IMR-90 (cell line): ENCODE results near the gene LINGO1. TPM values are rescaled to one million over a fixed set of nuclear protein-coding genes. Genes with fewer than 3 reads are reported as not detected.

Experiments used
- ATAC-seq: fragments of 200-7000 bp; cut with Tn5 transposase; 2 replicates; pipeline ENCODE4 v1.9.1; 2020; ENCODE audit warnings: low read depth, mild to moderate bottlenecking, moderate library complexity
- BruUV-seq: library from RNA; stranded (reverse); fragments of 400-500 nt; replicated peaks from 2 replicates; lab custom pipeline; 2021; lab: Mats Ljungman, UMichigan
- CTCF ChIA-PET: fragments of 300-600 bp; formaldehyde crosslinking; extraction: SDS; loops from one replicate; lab custom pipeline; 2021; ENCODE audit warnings: antibody characterized with exemption; lab: Yijun Ruan, JAX
- POLR2A ChIA-PET: fragments of 300-600 bp; sonication (Branson Sonifier 250); formaldehyde crosslinking; loops from one replicate; lab custom pipeline; 2022; ENCODE audit warnings: antibody characterized with exemption; ENCODE audit not compliant: unreplicated experiment; lab: Charles Lee
- DNase-seq: peaks from one replicate; pipeline ENCODE4 v3.0.0; 2013
- H2AFZ ChIP-seq: replicated peaks from 2 replicates; pipeline ENCODE3; 2013; ENCODE audit warnings: low read length, mild to moderate bottlenecking; ENCODE audit not compliant: poor library complexity
- H2AK5ac ChIP-seq: 2 replicates; pipeline ENCODE4 v1.6.1; 2013; ENCODE audit warnings: low read depth, low read length, inconsistent platforms
- H2AK9ac ChIP-seq: replicated peaks from 2 replicates; pipeline ENCODE3; 2013; ENCODE audit warnings: mild to moderate bottlenecking, low read depth, low read length, moderate library complexity; ENCODE audit not compliant: poor library complexity
- H2BK120ac ChIP-seq: 2 replicates; pipeline ENCODE4 v1.6.1; 2013; ENCODE audit warnings: low read depth, low read length, inconsistent platforms
- H2BK15ac ChIP-seq: 3 replicates; pipeline ENCODE4 v1.6.1; 2013; ENCODE audit warnings: low read depth, low read length, inconsistent platforms
- H2BK20ac ChIP-seq: 2 replicates; pipeline ENCODE4 v1.6.1; 2013; ENCODE audit warnings: low read depth, mild to moderate bottlenecking, inconsistent platforms, low read length, moderate library complexity
- H2BK5ac ChIP-seq: 2 replicates; pipeline ENCODE4 v1.6.1; 2013; ENCODE audit warnings: mild to moderate bottlenecking, low read depth, low read length, inconsistent platforms; ENCODE audit not compliant: poor library complexity, severe bottlenecking
- H3K14ac ChIP-seq: replicated peaks from 2 replicates; pipeline ENCODE4 v1.6.1; 2013; ENCODE audit warnings: low read depth, low read length, inconsistent platforms
- H3K18ac ChIP-seq: 2 replicates; pipeline ENCODE4 v1.6.1; 2013; ENCODE audit warnings: low read depth, low read length, control low read depth
- H3K23ac ChIP-seq: 2 replicates; pipeline ENCODE4 v1.6.1; 2013; ENCODE audit warnings: low read depth, low read length, inconsistent platforms
- H3K27ac ChIP-seq: 2 replicates; pipeline ENCODE4 v1.5.1; 2013; ENCODE audit warnings: mild to moderate bottlenecking, control low read depth, low read length; ENCODE audit not compliant: insufficient read depth
- H3K27me3 ChIP-seq: 2 replicates; pipeline ENCODE4 v1.6.1; 2013; ENCODE audit warnings: low read length; ENCODE audit not compliant: control insufficient read depth, insufficient read depth
- H3K36me3 ChIP-seq: 2 replicates; pipeline ENCODE4 v1.6.1; 2013; ENCODE audit warnings: low read length, mixed read lengths; ENCODE audit not compliant: control insufficient read depth, insufficient read depth
- H3K4ac ChIP-seq: 2 replicates; pipeline ENCODE4 v1.6.1; 2013; ENCODE audit warnings: low read depth, low read length, inconsistent platforms
- H3K4me1 ChIP-seq: 2 replicates; pipeline ENCODE4 v1.6.1; 2013; ENCODE audit warnings: low read length, mixed read lengths; ENCODE audit not compliant: control insufficient read depth, insufficient read depth
- H3K4me2 ChIP-seq: 2 replicates; pipeline ENCODE4 v1.6.1; 2013; ENCODE audit warnings: low read depth, mild to moderate bottlenecking, control low read depth, low read length, moderate library complexity
- H3K4me3 ChIP-seq: 2 replicates; pipeline ENCODE4 v1.5.1; 2013; ENCODE audit warnings: low read depth, mild to moderate bottlenecking, control low read depth, low read length, moderate library complexity; ENCODE audit not compliant: insufficient read depth
- H3K56ac ChIP-seq: 2 replicates; pipeline ENCODE4 v1.6.1; 2013; ENCODE audit warnings: low read length, inconsistent platforms; ENCODE audit not compliant: insufficient read depth; ENCODE audit errors: extremely low read depth
- H3K79me1 ChIP-seq, 2 experiments: 2 replicates each; pipeline ENCODE4 v1.6.1; 2013; ENCODE audit warnings: low read length in 2 of 2, inconsistent platforms in 1 of 2, low read depth in 1 of 2
- H3K9ac ChIP-seq: 2 replicates; pipeline ENCODE4 v1.6.1; 2013; ENCODE audit warnings: low read depth, low read length, control low read depth
- H3K9me1 ChIP-seq: 2 replicates; pipeline ENCODE4 v1.6.1; 2013; ENCODE audit warnings: low read length, inconsistent platforms; ENCODE audit not compliant: insufficient read depth
- H3K9me3 ChIP-seq: 2 replicates; pipeline ENCODE4 v1.6.1; 2013; ENCODE audit warnings: low read length; ENCODE audit not compliant: control insufficient read depth, insufficient read depth
- H4K20me1 ChIP-seq: 2 replicates; pipeline ENCODE4 v1.6.1; 2013; ENCODE audit warnings: low read length, inconsistent platforms; ENCODE audit not compliant: insufficient read depth
- H4K5ac ChIP-seq: 2 replicates; pipeline ENCODE4 v1.6.1; 2013; ENCODE audit warnings: mild to moderate bottlenecking, low read depth, low read length, control low read depth
- H4K8ac ChIP-seq, 2 experiments: 2 replicates each; pipeline ENCODE4 v1.6.1; 2013; ENCODE audit warnings: low read depth in 2 of 2, low read length in 2 of 2, control low read depth in 1 of 2, inconsistent platforms in 1 of 2
- H4K91ac ChIP-seq: 2 replicates; pipeline ENCODE4 v1.6.1; 2013; ENCODE audit warnings: low read depth, low read length, inconsistent platforms; ENCODE audit not compliant: insufficient read depth
- BHLHE40 ChIP-seq: fragments of 150-350 bp; IDR thresholded peaks from 2 replicates; pipeline ENCODE4 v1.6.1; 2016; ENCODE audit warnings: mild to moderate bottlenecking, low read depth, low read length
- CEBPB ChIP-seq: IDR thresholded peaks from 2 replicates; pipeline ENCODE4 v1.6.1; 2012; ENCODE audit warnings: low read depth, low read length, improper control_type of control experiment
- CHD1 ChIP-seq: IDR thresholded peaks from 2 replicates; pipeline ENCODE4 v1.6.1; 2012; ENCODE audit warnings: low read depth, low read length, improper control_type of control experiment
- CTCF ChIP-seq: conservative IDR thresholded peaks from 2 replicates; pipeline ENCODE4 v1.5.1; 2012; ENCODE audit warnings: mild to moderate bottlenecking, low read depth, low read length, improper control_type of control experiment
- FOS ChIP-seq: fragments of 150-350 bp; IDR thresholded peaks from 2 replicates; pipeline ENCODE4 v1.6.1; 2016; ENCODE audit warnings: low read depth, low read length
- MAFK ChIP-seq: IDR thresholded peaks from 2 replicates; pipeline ENCODE4 v1.6.1; 2012; ENCODE audit warnings: low read depth, low read length, improper control_type of control experiment
- MAZ ChIP-seq: IDR thresholded peaks from 2 replicates; pipeline ENCODE4 v1.6.1; 2012; ENCODE audit warnings: low read depth, mild to moderate bottlenecking, low read length, improper control_type of control experiment, moderate library complexity, borderline replicate concordance
- MXI1 ChIP-seq: IDR thresholded peaks from 2 replicates; pipeline ENCODE4 v1.6.1; 2012; ENCODE audit warnings: low read depth, mild to moderate bottlenecking, low read length, moderate library complexity, borderline replicate concordance
- NFE2L2 ChIP-seq: fragments of 150-350 bp; IDR thresholded peaks from 2 replicates; pipeline ENCODE4 v1.6.1; 2016; ENCODE audit warnings: low read depth, mild to moderate bottlenecking, low read length
- POLR2A ChIP-seq: IDR thresholded peaks from 2 replicates; pipeline ENCODE4 v1.6.1; 2012; ENCODE audit warnings: mild to moderate bottlenecking, low read depth, low read length
- RAD21 ChIP-seq: IDR thresholded peaks from 2 replicates; pipeline ENCODE4 v1.6.1; 2012; ENCODE audit warnings: low read length, improper control_type of control experiment
- RCOR1 ChIP-seq: IDR thresholded peaks from 2 replicates; pipeline ENCODE4 v1.6.1; 2012; ENCODE audit warnings: mild to moderate bottlenecking, low read length, improper control_type of control experiment; ENCODE audit not compliant: insufficient replicate concordance
- RFX5 ChIP-seq: IDR thresholded peaks from 2 replicates; pipeline ENCODE4 v1.8.0; 2012; ENCODE audit warnings: low read depth, mild to moderate bottlenecking, low read length, moderate library complexity
- SMC3 ChIP-seq: fragments of 150-350 bp; IDR thresholded peaks from 2 replicates; pipeline ENCODE4 v1.6.1; 2016; ENCODE audit warnings: low read depth, mild to moderate bottlenecking, antibody characterized with exemption, low read length, moderate library complexity
- WGBS, 2 experiments: methylation state at CpG; one replicate each; pipeline versions ENCODE4 v1.1.5 to v1.1.7; 2013; ENCODE audit warnings: missing lambda C conversion rate in 2 of 2; ENCODE audit not compliant: insufficient read length in 1 of 2; ENCODE audit errors: extremely low coverage in 2 of 2; 5-methylcytosine and 5-hydroxymethylcytosine counted together
- dilution Hi-C: fragments of 300-500 bp; cut with HindIII; formaldehyde crosslinking; loops from one replicate; pipeline ENCODE4 v1.14.3; 2018; ENCODE audit warnings: low sequenced_read_pairs; ENCODE audit not compliant: unreplicated experiment
- in situ Hi-C: fragments of 300-500 bp; cut with MboI; formaldehyde crosslinking; loops from 3 replicates; pipeline ENCODE4 v1.14.3; 2019; ENCODE audit warnings: low sequenced_read_pairs, inconsistent platforms, mixed read lengths
- intact Hi-C: fragments of 100-400 bp; cut with micrococcal nuclease; formaldehyde crosslinking; loops from 2 replicates; pipeline ENCODE4 v1.10.0; 2022
- polyA plus RNA-seq, 3 experiments: library from polyadenylated mRNA; depleted of rRNA; stranded (reverse); fragments of >200 nt; gene quantifications; 2 replicates each; pipeline ENCODE4 v1.2.3, GENCODE V29; 2012; ENCODE audit warnings: low replicate concordance in 1 of 3
- total RNA-seq: library from RNA; depleted of rRNA; stranded (reverse); fragments of >200 nt; gene quantifications from 2 replicates; pipeline ENCODE4 v1.2.3, GENCODE V29; 2012
- TF ChIP-seq, protein P1 (sequence below): fragments of 150-350 bp; IDR thresholded peaks from 2 replicates; pipeline ENCODE4 v1.6.1; 2017; ENCODE audit warnings: mild to moderate bottlenecking, antibody characterized with exemption, low read length, low read depth
- TF ChIP-seq, protein P2 (sequence below): fragments of 150-350 bp; IDR thresholded peaks from 2 replicates; pipeline ENCODE4 v1.6.1; 2016; ENCODE audit warnings: low read depth, mild to moderate bottlenecking, low read length, moderate library complexity, borderline replicate concordance

Gene LINGO1
- total and polyA plus RNA-seq, 2 of the 4 experiments (the other 2 are of a cell fraction): 0.05 TPM; not detected in 1

GRCh38 chr15:77598644-77599043 lies 34.1 kb downstream of the LINGO1 start:
- intact Hi-C loops (no loop called here), in situ Hi-C loops (no loop called here), dilution Hi-C loops (no loop called here)
- no peak overlapping the region for H3K56ac ChIP-seq
- no peak overlapping the region for H3K4ac ChIP-seq
- no peaks in the 10 kb centered on the region for H3K9me3 ChIP-seq
- no peak overlapping the region for H3K4me2 ChIP-seq
- no peak overlapping the region for H2BK15ac ChIP-seq
- no peak overlapping the region for H3K14ac ChIP-seq
- no peak for TF ChIP-seq CEBPB
- no peak for TF ChIP-seq BHLHE40
- TF ChIP-seq, protein P1, sequence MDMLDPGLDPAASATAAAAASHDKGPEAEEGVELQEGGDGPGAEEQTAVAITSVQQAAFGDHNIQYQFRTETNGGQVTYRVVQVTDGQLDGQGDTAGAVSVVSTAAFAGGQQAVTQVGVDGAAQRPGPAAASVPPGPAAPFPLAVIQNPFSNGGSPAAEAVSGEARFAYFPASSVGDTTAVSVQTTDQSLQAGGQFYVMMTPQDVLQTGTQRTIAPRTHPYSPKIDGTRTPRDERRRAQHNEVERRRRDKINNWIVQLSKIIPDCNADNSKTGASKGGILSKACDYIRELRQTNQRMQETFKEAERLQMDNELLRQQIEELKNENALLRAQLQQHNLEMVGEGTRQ: no peak
- no peak for TF ChIP-seq MAFK
- TF ChIP-seq SMC3: no peak
- TF ChIP-seq, protein P2, sequence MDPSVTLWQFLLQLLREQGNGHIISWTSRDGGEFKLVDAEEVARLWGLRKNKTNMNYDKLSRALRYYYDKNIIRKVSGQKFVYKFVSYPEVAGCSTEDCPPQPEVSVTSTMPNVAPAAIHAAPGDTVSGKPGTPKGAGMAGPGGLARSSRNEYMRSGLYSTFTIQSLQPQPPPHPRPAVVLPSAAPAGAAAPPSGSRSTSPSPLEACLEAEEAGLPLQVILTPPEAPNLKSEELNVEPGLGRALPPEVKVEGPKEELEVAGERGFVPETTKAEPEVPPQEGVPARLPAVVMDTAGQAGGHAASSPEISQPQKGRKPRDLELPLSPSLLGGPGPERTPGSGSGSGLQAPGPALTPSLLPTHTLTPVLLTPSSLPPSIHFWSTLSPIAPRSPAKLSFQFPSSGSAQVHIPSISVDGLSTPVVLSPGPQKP: no peak
- no peak for TF ChIP-seq RFX5
- TF ChIP-seq FOS: no peak
- TF ChIP-seq MAZ: no peak
- TF ChIP-seq POLR2A: no peak
- no peak for TF ChIP-seq CHD1
- no peak for TF ChIP-seq NFE2L2
- no peak for TF ChIP-seq CTCF
- TF ChIP-seq RAD21: no peak
- TF ChIP-seq RCOR1: no peak
- no peak for TF ChIP-seq MXI1
- POLR2A ChIA-PET: no interaction called here
- no peak overlapping the region for H3K23ac ChIP-seq
- no peak for ATAC-seq
- H2BK120ac ChIP-seq: no peak overlapping the region
- H3K79me1 ChIP-seq: no peaks in the 10 kb centered on the region
- no peaks in the 10 kb centered on the region for H3K9me1 ChIP-seq
- H3K27ac ChIP-seq: no peak overlapping the region
- H3K4me3 ChIP-seq: no peak overlapping the region
- no peaks in the 10 kb centered on the region for H4K20me1 ChIP-seq
- no peak overlapping the region for H2AK9ac ChIP-seq
- no peak for DNase-seq
- H2AK5ac ChIP-seq: no peak overlapping the region
- H4K5ac ChIP-seq: no peak overlapping the region
- no peak overlapping the region for H2BK5ac ChIP-seq
- H3K36me3 ChIP-seq: no peaks in the 10 kb centered on the region
- H3K9ac ChIP-seq: no peak overlapping the region
- H4K91ac ChIP-seq: no peak overlapping the region
- no peak overlapping the region for H3K18ac ChIP-seq
- H2BK20ac ChIP-seq: no peak overlapping the region
- peaks cover 2% of the 10 kb centered on the region; the same call in 1 of the 2 replicates for H3K27me3 ChIP-seq
- BruUV-seq: no TSS peak
- no peak overlapping the region for H4K8ac ChIP-seq
- H2AFZ ChIP-seq: no peak overlapping the region
- WGBS, 2 experiments: 100% methylated on average over 1 of the region's 5 CpGs; no CpG with 5 or more reads in 1 of the 2 experiments
- CTCF ChIA-PET: interaction anchor here (0.6 kb wide), 1 partner anchor 222 kb away, joined by 3 read pairs; no protein-coding TSS in a partner anchor
- no peaks in the 10 kb centered on the region for H3K4me1 ChIP-seq
